IMR-90 (cell line): ENCODE data around the gene BMX.

Experiments
- BHLHE40 ChIP-seq: fragments of 150-350 bp; IDR thresholded peaks from 2 replicates; pipeline ENCODE4 v1.6.1; 2016; ENCODE audit warnings: mild to moderate bottlenecking, low read depth, low read length
- CEBPB ChIP-seq: IDR thresholded peaks from 2 replicates; pipeline ENCODE4 v1.6.1; 2012; ENCODE audit warnings: low read depth, low read length, improper control_type of control experiment
- CHD1 ChIP-seq: IDR thresholded peaks from 2 replicates; pipeline ENCODE4 v1.6.1; 2012; ENCODE audit warnings: low read depth, low read length, improper control_type of control experiment
- CTCF ChIP-seq: conservative IDR thresholded peaks from 2 replicates; pipeline ENCODE4 v1.5.1; 2012; ENCODE audit warnings: mild to moderate bottlenecking, low read depth, low read length, improper control_type of control experiment
- ELK1 ChIP-seq: fragments of 150-350 bp; IDR thresholded peaks from 2 replicates; pipeline ENCODE4 v1.6.1; 2016; ENCODE audit warnings: low read depth, mild to moderate bottlenecking, low read length, moderate library complexity, borderline replicate concordance
- FOS ChIP-seq: fragments of 150-350 bp; IDR thresholded peaks from 2 replicates; pipeline ENCODE4 v1.6.1; 2016; ENCODE audit warnings: low read depth, low read length
- MXI1 ChIP-seq: IDR thresholded peaks from 2 replicates; pipeline ENCODE4 v1.6.1; 2012; ENCODE audit warnings: low read depth, mild to moderate bottlenecking, low read length, moderate library complexity, borderline replicate concordance
- POLR2A ChIP-seq: IDR thresholded peaks from 2 replicates; pipeline ENCODE4 v1.6.1; 2012; ENCODE audit warnings: mild to moderate bottlenecking, low read depth, low read length
- RAD21 ChIP-seq: IDR thresholded peaks from 2 replicates; pipeline ENCODE4 v1.6.1; 2012; ENCODE audit warnings: low read length, improper control_type of control experiment
- RCOR1 ChIP-seq: IDR thresholded peaks from 2 replicates; pipeline ENCODE4 v1.6.1; 2012; ENCODE audit warnings: mild to moderate bottlenecking, low read length, improper control_type of control experiment; ENCODE audit not compliant: insufficient replicate concordance
- SMC3 ChIP-seq: fragments of 150-350 bp; IDR thresholded peaks from 2 replicates; pipeline ENCODE4 v1.6.1; 2016; ENCODE audit warnings: low read depth, mild to moderate bottlenecking, antibody characterized with exemption, low read length, moderate library complexity
- USF2 ChIP-seq: fragments of 150-350 bp; IDR thresholded peaks from 2 replicates; pipeline ENCODE4 v1.6.1; 2017; ENCODE audit warnings: mild to moderate bottlenecking, antibody characterized with exemption, low read length, low read depth

- TF ChIP-seq CTCF: no peak
- no peak for TF ChIP-seq BHLHE40
- no peak for TF ChIP-seq POLR2A
- no peak for TF ChIP-seq FOS
- no peak for TF ChIP-seq SMC3
- TF ChIP-seq RCOR1: no peak
- no peak for TF ChIP-seq CHD1
- TF ChIP-seq CEBPB: no peak
- TF ChIP-seq MXI1: no peak
- TF ChIP-seq RAD21: no peak
- no peak for TF ChIP-seq USF2
- no peak for TF ChIP-seq ELK1
Measured at GRCh38 chrX:15515931-15516330, 15.3 kb downstream of the BMX start.
